OCI-M1 (cell line): ENCODE measurements around the gene RAB4B.
A peak's percentile ranks its signal among the peaks of the same experiment; 100 is the strongest.
"Not testable (repeated sequence)": the region's sequence is repeated elsewhere in the genome, so short reads cannot be mapped to it uniquely, and the experiment has no call there.

ENCODE experiments used
- DNase-seq: peaks from one replicate; lab custom pipeline; 2025; lab: John Stamatoyannopoulos, UW

Gene RAB4B

GRCh38 chr19:40803857-40804782, 26.1 kb downstream of the RAB4B start:
- no peak for DNase-seq

- DNase-seq: no peak
Observed at GRCh38 chr19:40804783-40805242, 26.8 kb downstream of the RAB4B start.

DNA sequence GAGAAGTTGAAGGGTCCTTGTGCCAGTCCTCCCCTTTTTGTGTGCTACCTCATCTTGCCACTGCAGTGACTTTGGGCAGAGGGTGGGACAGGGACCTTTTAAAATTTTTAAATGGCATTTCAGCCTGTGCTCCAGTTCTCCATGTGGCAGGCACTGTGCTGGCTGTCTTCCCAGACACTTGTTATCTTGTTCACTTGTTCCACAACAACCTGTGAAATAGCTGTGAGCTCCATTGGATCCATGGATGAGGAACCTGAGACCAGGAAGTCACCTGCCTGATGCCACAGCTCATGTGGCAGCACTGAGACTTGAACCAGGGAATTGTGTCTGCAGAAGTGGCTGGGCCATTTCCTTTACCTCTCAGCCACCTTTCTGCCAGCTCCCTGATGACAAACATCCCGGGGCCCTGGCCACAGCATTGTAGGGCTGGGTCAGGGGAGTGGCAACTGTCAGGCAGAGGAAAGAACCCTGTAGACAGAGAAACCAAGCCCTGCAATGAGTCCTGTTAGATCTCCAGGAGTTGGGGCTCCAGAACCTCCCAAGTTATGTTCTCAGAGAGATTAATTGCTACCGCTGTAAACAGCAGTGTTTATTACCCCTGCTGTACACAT, 27.3 kb downstream of the RAB4B start:
- no peak for DNase-seq

- peak; percentile 53 for DNase-seq
Observed at GRCh38 chr19:40806423-40807146, 28.5 kb downstream of the RAB4B start.

GRCh38 chr19:40807147-40808020, 29.3 kb downstream of the RAB4B start:
- peak; percentile 33 for DNase-seq

- DNase-seq: no peak
Observed at GRCh38 chr19:40808021-40808325, 29.9 kb downstream of the RAB4B start.

DNA sequence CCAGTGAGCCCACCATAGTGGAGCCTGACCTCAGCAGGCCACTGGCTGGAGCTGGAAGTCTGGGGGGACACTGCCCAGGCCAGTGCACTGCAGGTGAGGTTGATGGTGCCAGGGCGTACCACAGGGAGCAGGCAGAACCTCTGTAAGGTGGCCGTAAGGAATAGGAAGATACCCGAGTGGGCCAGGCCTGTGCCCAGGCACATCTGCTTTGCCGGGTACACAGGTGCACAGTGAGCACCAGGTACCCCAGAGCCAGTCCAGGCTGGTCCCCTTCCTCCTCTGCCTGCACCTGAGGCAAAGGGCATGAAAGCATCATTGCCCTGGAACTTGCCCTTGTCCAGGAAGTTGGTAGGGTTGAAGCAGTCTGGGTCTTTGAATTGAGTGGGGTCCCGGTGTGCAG, 30.4 kb downstream of the RAB4B start:
- no peak for DNase-seq

DNA sequence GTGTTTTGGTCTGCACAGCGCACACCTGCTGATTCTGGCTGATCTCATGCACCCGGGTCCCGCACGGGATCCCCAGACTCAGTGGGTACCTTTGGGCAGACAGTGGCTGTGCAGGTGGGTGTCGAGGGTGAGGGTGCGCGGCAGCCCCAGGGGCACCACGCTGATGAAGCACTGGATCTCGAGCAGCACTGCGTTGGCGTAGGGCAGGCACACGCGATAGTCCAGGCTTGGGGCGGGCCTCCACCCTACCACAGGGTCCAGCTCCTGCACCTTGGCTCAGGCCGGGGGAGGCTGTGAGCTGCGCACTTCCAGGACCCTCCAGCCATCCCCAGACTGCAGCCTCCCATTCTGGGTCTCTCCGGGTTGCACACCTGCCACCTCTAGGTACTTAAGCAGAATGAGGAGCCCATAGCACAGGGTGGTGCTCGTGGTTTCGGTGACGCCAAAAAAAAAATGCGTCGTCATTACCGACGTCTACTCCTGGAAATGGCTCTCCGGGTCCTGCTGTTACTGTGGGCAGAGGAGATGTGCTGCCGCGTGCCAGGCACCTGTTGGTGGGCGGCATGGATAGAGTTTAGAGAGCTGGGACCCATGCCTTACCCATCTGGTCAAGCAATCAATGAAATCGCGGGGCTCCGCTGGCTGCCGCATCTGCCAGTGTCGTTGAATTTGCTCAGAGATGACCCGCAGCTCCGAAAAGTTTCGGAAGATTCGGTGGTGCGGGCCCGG, 31.5 kb downstream of the RAB4B start:
- no peak for DNase-seq

DNA sequence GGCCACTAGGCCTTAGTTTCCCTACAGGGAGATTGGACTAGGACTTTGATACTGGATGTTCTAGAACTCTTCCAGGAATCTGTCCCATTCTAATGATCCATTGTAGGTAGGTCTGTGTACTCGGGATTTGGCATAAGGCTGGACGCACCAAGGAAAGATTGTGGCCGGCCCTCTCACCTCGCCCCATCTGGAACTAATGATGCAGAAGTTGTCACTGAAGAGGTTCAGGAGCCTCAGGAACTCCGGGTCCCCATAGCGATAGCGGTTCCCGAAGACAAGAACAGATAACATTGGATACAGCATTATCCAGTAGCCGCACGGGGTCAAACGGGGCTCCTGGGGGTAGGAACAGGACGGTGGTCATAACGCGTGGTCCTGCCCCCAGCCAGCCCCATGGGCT, 32.1 kb downstream of the RAB4B start:
- DNase-seq: no peak

DNA sequence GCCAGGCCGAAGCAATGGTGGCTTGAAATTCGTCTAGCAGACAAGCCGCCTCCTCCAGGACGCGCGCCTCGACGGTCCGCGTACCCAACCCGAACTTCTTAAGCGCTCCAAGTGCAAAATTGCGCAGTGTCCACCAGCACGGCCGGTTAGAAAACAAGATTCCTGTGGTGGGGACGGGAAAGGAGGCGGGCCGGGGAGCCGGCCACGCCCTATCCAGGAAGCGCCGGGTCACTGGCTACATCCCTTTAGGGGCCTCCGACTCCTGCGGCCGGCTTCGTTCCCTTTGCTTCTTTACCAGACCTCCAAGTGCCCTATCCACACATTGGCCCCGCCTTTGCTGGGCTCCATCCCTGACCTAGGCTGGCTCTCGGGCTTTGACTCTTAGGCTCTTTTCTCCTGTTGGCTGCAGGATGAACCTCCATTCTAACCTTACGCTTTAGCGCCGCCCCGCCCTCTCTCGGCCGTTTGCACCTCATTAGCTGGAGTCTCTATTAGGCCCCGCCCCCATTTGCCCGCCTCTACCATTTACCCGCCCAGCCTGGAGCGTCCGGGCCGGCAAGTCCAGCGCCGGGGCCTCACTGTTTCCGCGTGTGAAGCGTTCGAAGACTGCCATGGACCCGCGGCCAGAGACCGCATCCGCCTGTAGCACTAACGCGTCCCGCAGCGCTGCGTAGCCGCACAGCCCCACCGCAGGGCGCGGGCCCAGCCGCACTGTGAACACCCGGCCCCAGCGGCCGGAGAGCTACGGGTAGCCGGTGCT, 32.8 kb downstream of the RAB4B start:
- DNase-seq: peak; percentile 94

DNA sequence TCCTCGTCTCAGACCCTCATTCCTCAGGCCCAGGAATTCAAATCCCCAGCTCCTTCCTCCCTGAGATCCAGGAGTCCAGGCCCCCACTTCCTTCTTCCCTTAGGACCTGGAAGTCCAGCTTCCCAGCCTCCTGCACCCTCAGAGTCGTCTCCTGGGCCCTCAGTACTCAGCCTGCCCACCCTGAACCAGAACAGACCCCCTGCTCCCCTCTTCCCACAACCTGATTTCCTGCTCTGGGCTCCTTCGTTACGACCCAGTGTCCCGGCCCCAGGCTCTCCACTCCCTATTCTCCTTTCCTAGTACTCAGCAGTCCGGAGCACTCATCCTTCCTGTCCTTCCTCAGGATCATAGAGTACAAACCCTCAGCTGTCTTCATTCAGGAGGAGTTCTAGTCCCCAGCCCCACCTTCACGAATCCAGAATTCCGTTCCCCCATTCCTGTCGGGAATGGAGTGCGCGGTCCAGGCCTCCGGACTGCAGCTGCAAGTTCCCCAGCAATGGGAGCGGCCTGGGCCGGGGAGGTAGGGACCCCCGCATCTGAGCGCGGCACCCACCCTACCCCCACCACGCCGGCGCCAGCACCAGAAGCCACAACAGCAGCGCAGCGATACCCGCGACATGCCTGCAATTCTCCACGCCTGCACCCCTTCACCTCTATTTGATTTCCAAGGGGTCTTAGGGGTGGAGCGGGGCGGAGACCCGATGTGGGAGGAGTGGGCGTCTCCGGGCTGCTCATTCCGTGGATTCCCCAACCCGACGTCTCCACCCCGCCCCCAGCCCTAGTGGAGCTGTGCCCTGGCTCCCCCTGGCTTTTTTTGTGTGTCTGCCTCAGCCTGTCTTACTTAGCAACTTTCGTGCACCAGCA, 33.7 kb downstream of the RAB4B start:
- no peak for DNase-seq

- DNase-seq: not testable (repeated sequence)
Observed at GRCh38 chr19:40812571-40812970, 34.5 kb downstream of the RAB4B start.

- DNase-seq: no peak
Observed at GRCh38 chr19:40813182-40813581, 35.1 kb downstream of the RAB4B start.

DNA sequence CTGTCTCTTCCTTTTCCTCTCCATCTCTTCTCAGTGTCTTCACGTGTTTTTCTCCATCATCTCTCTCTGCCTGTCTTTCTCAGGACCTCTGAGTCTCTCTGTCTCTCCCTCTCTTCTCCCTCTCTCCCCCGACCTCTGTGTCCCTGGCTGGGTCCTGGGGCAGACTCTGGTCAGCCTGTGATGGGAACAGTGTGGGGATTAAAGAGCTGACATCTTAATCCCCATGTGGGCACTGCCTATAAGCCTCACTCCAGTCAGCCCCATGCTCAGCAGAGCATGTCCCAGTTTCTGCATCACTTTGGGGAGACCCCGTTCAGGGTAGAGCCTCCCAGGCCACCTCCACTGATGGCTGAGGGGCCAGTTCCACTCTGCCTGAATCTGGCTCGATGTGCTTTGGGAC, 37.2 kb downstream of the RAB4B start:
- DNase-seq: no peak

DNA sequence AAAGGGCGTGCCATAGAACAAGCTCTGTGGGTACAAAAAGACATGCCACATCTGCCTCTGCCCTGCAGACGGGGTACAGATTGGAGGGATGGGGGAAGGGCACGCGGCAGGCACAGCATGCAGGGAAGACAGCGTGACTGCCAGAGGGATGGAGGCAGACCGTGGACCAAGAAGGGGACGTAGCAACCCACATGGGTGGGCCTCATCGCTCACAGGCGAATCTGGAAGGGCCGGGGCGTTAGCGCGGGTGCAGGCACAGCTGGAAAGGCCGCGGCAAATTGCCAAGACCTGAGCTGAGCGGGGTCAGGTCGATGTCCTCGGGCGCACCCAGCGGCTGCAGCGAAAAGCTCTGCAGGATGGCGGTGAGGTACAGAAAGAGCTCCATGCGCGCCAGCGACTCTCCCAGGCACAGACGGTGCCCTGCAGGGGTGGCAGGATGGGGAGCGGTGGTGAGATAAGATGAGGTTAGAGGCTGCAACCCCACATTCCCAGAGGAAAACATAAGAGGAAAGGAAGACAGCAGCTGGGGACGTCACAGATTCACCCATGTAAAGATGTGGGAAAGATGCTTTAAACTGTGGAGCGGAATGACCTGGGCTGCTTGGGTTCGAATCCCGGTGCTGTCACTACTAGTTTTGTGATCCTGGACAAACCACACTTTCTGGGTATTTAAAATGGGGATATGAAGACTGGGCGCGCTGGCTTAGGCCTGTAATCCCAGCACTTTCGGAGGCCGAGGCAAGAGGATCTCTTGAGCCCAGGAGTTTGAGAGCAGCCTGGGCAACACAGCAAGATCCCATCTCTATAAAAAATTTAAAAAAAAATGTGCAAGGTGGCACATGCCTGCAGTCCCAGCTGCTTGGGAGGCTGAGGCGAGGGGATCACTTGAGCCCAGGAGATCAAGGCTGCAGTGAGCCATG, 40.7 kb downstream of the RAB4B start:
- DNase-seq: peak; percentile 86

GRCh38 chr19:40819479-40820234, 41.6 kb downstream of the RAB4B start:
- DNase-seq: peak; percentile 86

- no peak for DNase-seq
Observed at GRCh38 chr19:40822161-40822560, 44.1 kb downstream of the RAB4B start.
